HL-60 (cell line): ENCODE results near the gene EEF1A2.

ENCODE experiments used
- CTCF ChIP-seq: IDR thresholded peaks from one replicate; pipeline ENCODE4 v1.5.1; 2011; ENCODE audit warnings: low read length, control low read depth, inconsistent platforms; ENCODE audit not compliant: insufficient read depth
- POLR2AphosphoS5 ChIP-seq: IDR thresholded peaks from 2 replicates; pipeline ENCODE4 v1.6.1; 2012; ENCODE audit warnings: low read depth
- SPI1 ChIP-seq: IDR thresholded peaks from 2 replicates; pipeline ENCODE4 v1.6.1; 2012; ENCODE audit warnings: low read depth, mild to moderate bottlenecking, borderline replicate concordance
- TF ChIP-seq, protein P1 (sequence below): IDR thresholded peaks from 2 replicates; pipeline ENCODE4 v1.6.1; 2012; ENCODE audit warnings: low read depth; ENCODE audit not compliant: insufficient replicate concordance

GRCh38 chr20:63459070-63459380 is 39.9 kb downstream of the EEF1A2 start:
- TF ChIP-seq CTCF = no peak
- TF ChIP-seq SPI1 = no peak
- TF ChIP-seq, protein P1, sequence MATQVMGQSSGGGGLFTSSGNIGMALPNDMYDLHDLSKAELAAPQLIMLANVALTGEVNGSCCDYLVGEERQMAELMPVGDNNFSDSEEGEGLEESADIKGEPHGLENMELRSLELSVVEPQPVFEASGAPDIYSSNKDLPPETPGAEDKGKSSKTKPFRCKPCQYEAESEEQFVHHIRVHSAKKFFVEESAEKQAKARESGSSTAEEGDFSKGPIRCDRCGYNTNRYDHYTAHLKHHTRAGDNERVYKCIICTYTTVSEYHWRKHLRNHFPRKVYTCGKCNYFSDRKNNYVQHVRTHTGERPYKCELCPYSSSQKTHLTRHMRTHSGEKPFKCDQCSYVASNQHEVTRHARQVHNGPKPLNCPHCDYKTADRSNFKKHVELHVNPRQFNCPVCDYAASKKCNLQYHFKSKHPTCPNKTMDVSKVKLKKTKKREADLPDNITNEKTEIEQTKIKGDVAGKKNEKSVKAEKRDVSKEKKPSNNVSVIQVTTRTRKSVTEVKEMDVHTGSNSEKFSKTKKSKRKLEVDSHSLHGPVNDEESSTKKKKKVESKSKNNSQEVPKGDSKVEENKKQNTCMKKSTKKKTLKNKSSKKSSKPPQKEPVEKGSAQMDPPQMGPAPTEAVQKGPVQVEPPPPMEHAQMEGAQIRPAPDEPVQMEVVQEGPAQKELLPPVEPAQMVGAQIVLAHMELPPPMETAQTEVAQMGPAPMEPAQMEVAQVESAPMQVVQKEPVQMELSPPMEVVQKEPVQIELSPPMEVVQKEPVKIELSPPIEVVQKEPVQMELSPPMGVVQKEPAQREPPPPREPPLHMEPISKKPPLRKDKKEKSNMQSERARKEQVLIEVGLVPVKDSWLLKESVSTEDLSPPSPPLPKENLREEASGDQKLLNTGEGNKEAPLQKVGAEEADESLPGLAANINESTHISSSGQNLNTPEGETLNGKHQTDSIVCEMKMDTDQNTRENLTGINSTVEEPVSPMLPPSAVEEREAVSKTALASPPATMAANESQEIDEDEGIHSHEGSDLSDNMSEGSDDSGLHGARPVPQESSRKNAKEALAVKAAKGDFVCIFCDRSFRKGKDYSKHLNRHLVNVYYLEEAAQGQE = no peak
- TF ChIP-seq POLR2AphosphoS5 = no peak
